Measurements from ENCODE around the gene HERC3. TPM values are rescaled to one million over a fixed set of nuclear protein-coding genes. Genes with fewer than 3 reads are reported as not detected.

The HERC3 gene
- total and polyA plus RNA-seq, 8 donors, result 4.4 to 58.0 (median 34.2) TPM

DNA sequence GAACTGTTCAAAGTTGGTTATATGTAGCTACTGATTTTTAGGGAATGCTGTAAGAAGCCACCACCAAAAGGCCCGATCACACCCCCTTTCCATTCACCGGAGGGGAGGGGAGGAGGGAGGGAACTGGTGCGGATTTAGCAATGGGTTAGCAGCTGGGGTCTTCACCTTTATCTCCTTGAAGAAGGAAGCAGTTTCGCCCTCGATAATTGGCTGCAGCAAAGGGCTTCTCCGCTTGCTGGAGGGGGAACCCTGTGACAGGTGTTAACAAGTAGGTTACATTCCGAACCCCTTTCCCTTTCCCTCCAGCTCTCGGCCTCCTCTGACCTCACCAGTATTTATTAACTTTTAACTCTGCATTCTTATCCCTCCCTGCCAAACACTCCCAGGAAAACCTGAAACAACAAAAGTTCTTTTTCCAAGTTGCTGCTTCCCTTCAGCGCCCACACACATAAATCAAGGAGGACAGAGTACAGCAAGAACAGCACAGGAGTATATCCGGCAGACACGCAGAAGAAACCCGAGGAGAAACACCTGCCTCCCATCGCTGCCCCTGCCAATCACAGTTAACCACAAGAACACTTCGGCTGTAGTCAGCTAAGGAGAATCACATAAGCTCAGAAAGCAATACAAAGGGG lies 145.1 kb downstream of the HERC3 start:
- TF ChIP-seq POLR2AphosphoS5 (IDR thresholded peaks at IDR 0.05), result peak in 1 of 3 donors; percentile 7
- TF ChIP-seq POLR2A (IDR thresholded peaks at IDR 0.05), result no peak
- peak overlapping the region; percentile 57 to 78 (median 73) for H3K27ac ChIP-seq
- 18 to 34% (median 27%) methylated on average over 14 of the region's 14 CpGs for WGBS, 5 donors
- H3K36me3 ChIP-seq, result peaks cover 8 to 53% (median 29%) of the 10 kb centered on the region in 4 donors
- H3K9me3 ChIP-seq, result no peaks in the 10 kb centered on the region
- no peaks in the 10 kb centered on the region for H3K27me3 ChIP-seq
- H3K4me1 ChIP-seq, result peaks cover 23 to 68% (median 46%) of the 10 kb centered on the region in 4 donors
- H3K4me3 ChIP-seq, result no peak overlapping the region
- peak; percentile 44 to 74 for DNase-seq
- intact Hi-C loops (cut with DNase I; ENCODE audit: low total_unique reads), result no loop called here

DNA sequence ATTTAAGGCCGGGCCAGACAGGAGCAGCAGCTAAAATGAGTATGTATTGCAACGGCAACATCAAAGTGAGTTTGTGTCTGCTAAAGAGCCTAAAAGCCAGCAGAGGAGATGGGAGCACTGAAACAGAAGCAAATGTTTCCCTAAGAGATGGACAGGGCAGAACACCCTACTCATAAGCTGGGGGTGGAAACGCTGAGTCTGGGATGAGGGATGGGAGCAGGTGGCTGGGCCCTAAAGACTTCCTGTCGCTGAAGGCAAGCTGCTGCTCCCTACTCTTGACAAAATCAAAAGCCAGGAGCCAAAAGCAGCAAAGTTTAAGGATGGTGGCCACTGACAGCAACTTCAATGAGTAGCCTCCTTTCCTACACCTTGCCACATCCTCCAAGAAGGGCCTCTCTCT lies 145.9 kb downstream of the HERC3 start:
- no peaks in the 10 kb centered on the region for H3K9me3 ChIP-seq
- H3K27me3 ChIP-seq, result no peaks in the 10 kb centered on the region
- peak overlapping the region; percentile 32 to 78 (median 73) for H3K27ac ChIP-seq
- DNase-seq, result no peak
- peaks cover 8 to 56% (median 36%) of the 10 kb centered on the region in 4 donors for H3K36me3 ChIP-seq
- 67 to 87% (median 81%) methylated on average over 4 of the region's 4 CpGs for WGBS, 5 donors
- intact Hi-C loops (cut with DNase I; ENCODE audit: low total_unique reads), result no loop called here
- H3K4me1 ChIP-seq, result peaks cover 23 to 68% (median 46%) of the 10 kb centered on the region in 4 donors
- TF ChIP-seq POLR2AphosphoS5 (IDR thresholded peaks at IDR 0.05), result no peak
- TF ChIP-seq, protein P1, sequence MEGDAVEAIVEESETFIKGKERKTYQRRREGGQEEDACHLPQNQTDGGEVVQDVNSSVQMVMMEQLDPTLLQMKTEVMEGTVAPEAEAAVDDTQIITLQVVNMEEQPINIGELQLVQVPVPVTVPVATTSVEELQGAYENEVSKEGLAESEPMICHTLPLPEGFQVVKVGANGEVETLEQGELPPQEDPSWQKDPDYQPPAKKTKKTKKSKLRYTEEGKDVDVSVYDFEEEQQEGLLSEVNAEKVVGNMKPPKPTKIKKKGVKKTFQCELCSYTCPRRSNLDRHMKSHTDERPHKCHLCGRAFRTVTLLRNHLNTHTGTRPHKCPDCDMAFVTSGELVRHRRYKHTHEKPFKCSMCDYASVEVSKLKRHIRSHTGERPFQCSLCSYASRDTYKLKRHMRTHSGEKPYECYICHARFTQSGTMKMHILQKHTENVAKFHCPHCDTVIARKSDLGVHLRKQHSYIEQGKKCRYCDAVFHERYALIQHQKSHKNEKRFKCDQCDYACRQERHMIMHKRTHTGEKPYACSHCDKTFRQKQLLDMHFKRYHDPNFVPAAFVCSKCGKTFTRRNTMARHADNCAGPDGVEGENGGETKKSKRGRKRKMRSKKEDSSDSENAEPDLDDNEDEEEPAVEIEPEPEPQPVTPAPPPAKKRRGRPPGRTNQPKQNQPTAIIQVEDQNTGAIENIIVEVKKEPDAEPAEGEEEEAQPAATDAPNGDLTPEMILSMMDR (IDR thresholded peaks at IDR 0.05), result no peak
- no peak for TF ChIP-seq EP300 (IDR thresholded peaks at IDR 0.05)
- TF ChIP-seq POLR2A (IDR thresholded peaks at IDR 0.05), result no peak
- H3K4me3 ChIP-seq, result no peak overlapping the region

DNA sequence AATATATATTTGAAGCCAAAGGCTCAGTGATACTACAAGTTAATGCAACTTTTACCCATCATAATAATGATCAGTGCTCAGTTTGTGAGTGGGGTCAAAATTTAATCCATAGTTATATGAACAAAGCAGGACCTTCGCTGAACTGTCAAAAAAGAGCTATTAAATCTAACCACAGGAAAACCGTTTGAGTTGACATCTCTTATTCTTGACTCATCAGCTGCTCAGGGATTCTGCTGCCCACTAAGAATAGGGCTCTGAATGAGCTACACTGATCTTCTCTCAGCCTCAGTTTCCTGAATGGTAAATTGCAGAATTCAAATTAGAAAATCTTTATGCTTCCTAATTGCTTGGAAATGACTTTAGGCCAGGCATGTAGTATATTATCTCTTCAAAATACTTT lies 150.3 kb downstream of the HERC3 start:
- peaks cover 13 to 61% (median 37%) of the 10 kb centered on the region in 4 donors for H3K4me1 ChIP-seq
- H3K27ac ChIP-seq, result no peak overlapping the region
- TF ChIP-seq, protein P1 (IDR thresholded peaks at IDR 0.05), result no peak
- TF ChIP-seq POLR2A (IDR thresholded peaks at IDR 0.05) (no peak), EP300 (IDR thresholded peaks at IDR 0.05) (no peak), POLR2AphosphoS5 (IDR thresholded peaks at IDR 0.05) (no peak)
- intact Hi-C loops (cut with DNase I; ENCODE audit: low total_unique reads), result no loop called here
- WGBS, 5 donors, result 56 to 75% (median 67%) methylated on average over 2 of the region's 2 CpGs
- no peak for DNase-seq
- H3K4me3 ChIP-seq, result no peak overlapping the region
- no peaks in the 10 kb centered on the region for H3K27me3 ChIP-seq
- no peaks in the 10 kb centered on the region for H3K9me3 ChIP-seq
- H3K36me3 ChIP-seq, result peaks cover 16 to 77% (median 61%) of the 10 kb centered on the region in 4 donors

DNA sequence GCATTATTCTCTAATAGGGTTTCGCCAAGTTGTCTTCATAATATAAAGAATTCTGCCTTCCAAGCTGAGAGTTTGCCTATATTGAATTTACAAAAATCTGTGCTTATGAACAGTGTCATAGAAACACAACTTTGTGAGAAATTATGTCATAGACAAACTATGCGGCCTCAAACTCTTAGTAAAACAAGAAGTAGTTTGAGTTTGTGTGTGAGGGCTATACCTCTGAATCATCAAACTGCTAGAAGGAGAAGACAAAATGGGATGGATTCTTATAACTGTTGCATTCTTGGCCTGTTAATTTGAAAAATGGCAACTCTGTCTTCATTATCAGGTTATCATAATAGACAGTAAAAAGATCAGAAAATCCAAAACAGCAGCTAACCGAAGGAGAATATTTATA lies 151.4 kb downstream of the HERC3 start:
- Histone ChIP-seq H3K4me3 (no peak overlapping the region), H3K4me1 (peaks cover 3 to 50% (median 26%) of the 10 kb centered on the region in 4 donors), H3K27ac (no peak overlapping the region), H3K9me3 (no peaks in the 10 kb centered on the region), H3K36me3 (peaks cover 22 to 80% (median 65%) of the 10 kb centered on the region in 4 donors), H3K27me3 (no peaks in the 10 kb centered on the region)
- DNase-seq, result no peak
- TF ChIP-seq POLR2A (IDR thresholded peaks at IDR 0.05) (no peak), POLR2AphosphoS5 (IDR thresholded peaks at IDR 0.05) (no peak), EP300 (IDR thresholded peaks at IDR 0.05) (no peak)
- TF ChIP-seq, protein P1 (IDR thresholded peaks at IDR 0.05), result no peak
- intact Hi-C loops (cut with DNase I; ENCODE audit: low total_unique reads), result no loop called here
- 92 to 98% (median 97%) methylated on average over 3 of the region's 3 CpGs for WGBS, 5 donors

DNA sequence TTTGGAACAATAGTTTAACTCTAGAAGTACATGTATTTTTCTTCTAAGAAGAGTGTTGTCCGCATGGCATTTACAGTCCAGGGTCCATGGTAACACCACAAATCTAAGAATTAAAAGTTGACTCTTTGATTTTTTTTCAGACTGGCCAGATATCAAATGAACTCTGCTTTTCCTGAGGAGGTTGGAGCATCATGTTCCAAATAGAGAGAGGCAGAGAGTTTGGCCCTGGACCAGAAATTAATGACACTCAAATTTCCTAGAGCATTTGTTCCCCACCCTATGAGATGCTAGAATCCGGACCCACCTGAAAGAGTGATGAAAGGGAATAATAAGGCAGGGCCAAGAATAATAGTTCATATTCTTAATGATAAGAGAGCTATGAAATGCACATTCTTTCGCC lies 152.3 kb downstream of the HERC3 start:
- Histone ChIP-seq H3K9me3 (no peaks in the 10 kb centered on the region), H3K4me3 (no peak overlapping the region), H3K4me1 (peaks cover 0 to 41% (median 20%) of the 10 kb centered on the region in 4 donors), H3K27me3 (no peaks in the 10 kb centered on the region), H3K27ac (no peak overlapping the region), H3K36me3 (peaks cover 29 to 86% (median 68%) of the 10 kb centered on the region in 4 donors)
- DNase-seq, result no peak
- WGBS, 5 donors, result 85 to 94% (median 88%) methylated on average over 3 of the region's 3 CpGs
- TF ChIP-seq, protein P1 (IDR thresholded peaks at IDR 0.05), result no peak
- TF ChIP-seq POLR2A (IDR thresholded peaks at IDR 0.05) (no peak), POLR2AphosphoS5 (IDR thresholded peaks at IDR 0.05) (no peak), EP300 (IDR thresholded peaks at IDR 0.05) (no peak)
- intact Hi-C loops (cut with DNase I; ENCODE audit: low total_unique reads), result no loop called here
